H9 (cell line): Measurements from ENCODE around the gene MEGF9. TPM values are rescaled to one million over a fixed set of nuclear protein-coding genes. Genes with fewer than 3 reads are reported as not detected.

Source experiments
- DNase-seq: peaks from one replicate; pipeline ENCODE4 v3.0.0-alpha.2; 2017
- H2AFZ ChIP-seq: one replicate; pipeline ENCODE4 v1.6.1; 2013; ENCODE audit warnings: mild to moderate bottlenecking, low read length, control low read depth, moderate library complexity
- H2AK5ac ChIP-seq: 2 replicates; pipeline ENCODE4 v1.6.1; 2013; ENCODE audit warnings: low read length, control low read depth, mixed read lengths; ENCODE audit not compliant: insufficient read length
- H2BK120ac ChIP-seq: one replicate; pipeline ENCODE4 v1.6.1; 2013; ENCODE audit warnings: low read depth, mild to moderate bottlenecking, low read length, control low read depth, inconsistent platforms; ENCODE audit not compliant: poor library complexity, severe bottlenecking
- H2BK12ac ChIP-seq: 2 replicates; pipeline ENCODE4 v1.6.1; 2013; ENCODE audit warnings: low read length, control low read depth, mixed read lengths, low read depth; ENCODE audit not compliant: insufficient read length
- H2BK15ac ChIP-seq: 2 replicates; pipeline ENCODE4 v1.6.1; 2013; ENCODE audit warnings: low read depth, low read length, control low read depth
- H2BK20ac ChIP-seq: one replicate; pipeline ENCODE4 v1.6.1; 2013; ENCODE audit warnings: low read depth, mild to moderate bottlenecking, low read length, control low read depth, inconsistent platforms; ENCODE audit not compliant: poor library complexity, severe bottlenecking
- H2BK5ac ChIP-seq: 2 replicates; pipeline ENCODE4 v1.6.1; 2013; ENCODE audit warnings: low read length, control low read depth, mixed read lengths; ENCODE audit not compliant: insufficient read length
- H3K14ac ChIP-seq: 2 replicates; pipeline ENCODE4 v1.6.1; 2013; ENCODE audit warnings: low read length, control low read depth; ENCODE audit not compliant: insufficient read depth
- H3K18ac ChIP-seq: 2 replicates; pipeline ENCODE4 v1.6.1; 2013; ENCODE audit warnings: low read depth, mild to moderate bottlenecking, mixed read lengths, low read length, control low read depth; ENCODE audit not compliant: insufficient read length
- H3K23ac ChIP-seq: 2 replicates; pipeline ENCODE4 v1.6.1; 2013; ENCODE audit warnings: low read length, control low read depth, mixed read lengths, low read depth; ENCODE audit not compliant: insufficient read length
- H3K23me2 ChIP-seq: 2 replicates; pipeline ENCODE4 v1.6.1; 2013; ENCODE audit warnings: low read depth, mild to moderate bottlenecking, mixed read lengths, low read length, control low read depth; ENCODE audit not compliant: insufficient read length, poor library complexity, severe bottlenecking
- H3K27ac ChIP-seq: 2 replicates; pipeline ENCODE4 v1.5.1; 2013; ENCODE audit warnings: low read length, control low read depth, mixed read lengths, low read depth; ENCODE audit not compliant: insufficient read length
- H3K27me3 ChIP-seq: 2 replicates; pipeline ENCODE4 v1.6.1; 2013; ENCODE audit warnings: low read length, control low read depth, inconsistent platforms; ENCODE audit not compliant: insufficient read depth
- H3K4ac ChIP-seq: 2 replicates; pipeline ENCODE4 v1.6.1; 2013; ENCODE audit warnings: low read depth, mild to moderate bottlenecking, control low read depth, inconsistent platforms, low read length, moderate library complexity
- H3K4me1 ChIP-seq: 2 replicates; pipeline ENCODE4 v1.6.1; 2013; ENCODE audit warnings: low read length, control low read depth, inconsistent platforms; ENCODE audit not compliant: insufficient read depth
- H3K4me2 ChIP-seq: 2 replicates; pipeline ENCODE4 v1.6.1; 2013; ENCODE audit warnings: low read length, control low read depth, mixed read lengths; ENCODE audit not compliant: insufficient read length, insufficient read depth
- H3K56ac ChIP-seq: 2 replicates; pipeline ENCODE4 v1.6.1; 2013; ENCODE audit warnings: low read depth, mild to moderate bottlenecking, mixed read lengths, low read length, control low read depth; ENCODE audit not compliant: insufficient read length
- H3K79me1 ChIP-seq: 2 replicates; pipeline ENCODE4 v1.6.1; 2013; ENCODE audit warnings: low read depth, mild to moderate bottlenecking, moderate library complexity, low read length, control low read depth, inconsistent platforms; ENCODE audit not compliant: insufficient read depth, poor library complexity, severe bottlenecking
- H3K79me2 ChIP-seq: 2 replicates; pipeline ENCODE4 v1.6.1; 2013; ENCODE audit warnings: low read length, control low read depth, inconsistent platforms; ENCODE audit not compliant: insufficient read depth
- H3K9ac ChIP-seq: 2 replicates; pipeline ENCODE4 v1.6.1; 2013; ENCODE audit warnings: low read length, control low read depth, mixed read lengths; ENCODE audit not compliant: insufficient read length; ENCODE audit errors: extremely low read depth
- H3K9me3 ChIP-seq: one replicate; pipeline ENCODE4 v1.6.1; 2013; ENCODE audit warnings: low read depth, low read length, inconsistent platforms; ENCODE audit not compliant: control insufficient read depth
- H3T11ph ChIP-seq: one replicate; pipeline ENCODE4 v1.6.1; 2013; ENCODE audit warnings: mild to moderate bottlenecking, low read length, control low read depth, inconsistent platforms
- H4K20me1 ChIP-seq: one replicate; pipeline ENCODE4 v1.6.1; 2013; ENCODE audit not compliant: control insufficient read depth, insufficient read length, insufficient read depth
- H4K5ac ChIP-seq: 2 replicates; pipeline ENCODE4 v1.6.1; 2013; ENCODE audit warnings: low read depth, mild to moderate bottlenecking, mixed read lengths, low read length, control low read depth; ENCODE audit not compliant: insufficient read length
- H4K8ac ChIP-seq: replicated peaks from 2 replicates; pipeline ENCODE4 v1.6.1; 2013; ENCODE audit warnings: low read length, control low read depth, mixed read lengths, low read depth; ENCODE audit not compliant: insufficient read length
- H4K91ac ChIP-seq: 2 replicates; pipeline ENCODE4 v1.6.1; 2013; ENCODE audit warnings: low read depth, mild to moderate bottlenecking, moderate library complexity, mixed read lengths, low read length, control low read depth; ENCODE audit not compliant: insufficient read length
- H3K27ac Mint-ChIP-seq, 3 experiments: 2 replicates in 2 of 3; 3 replicates in 1 of 3; pipeline ENCODE4 v1.8.0; 2020 to 2021; ENCODE audit warnings: mixed read lengths in 3 of 3, mild to moderate bottlenecking in 1 of 3, moderate library complexity in 1 of 3
- H3K27me3 Mint-ChIP-seq: 2 replicates; pipeline ENCODE4 v1.8.0; 2021; ENCODE audit warnings: low read depth, mild to moderate bottlenecking, moderate library complexity, mixed read lengths
- H3K36me3 Mint-ChIP-seq, 3 experiments: 2 replicates in 2 of 3; 3 replicates in 1 of 3; pipeline ENCODE4 v1.8.0; 2020 to 2021; ENCODE audit warnings: low read depth in 3 of 3, mixed read lengths in 3 of 3; ENCODE audit not compliant: insufficient read depth in 1 of 3
- H3K4me1 Mint-ChIP-seq, 2 experiments: 2 replicates each; pipeline ENCODE4 v1.8.0; 2020; ENCODE audit warnings: mixed read lengths in 2 of 2
- H3K4me3 Mint-ChIP-seq, 2 experiments: 2 replicates in 1 of 2; 3 replicates in 1 of 2; pipeline ENCODE4 v1.8.0; 2020 to 2021; ENCODE audit warnings: mild to moderate bottlenecking in 2 of 2, mixed read lengths in 2 of 2, moderate library complexity in 1 of 2
- H3K9me3 Mint-ChIP-seq, 2 experiments: 2 replicates in 1 of 2; 3 replicates in 1 of 2; pipeline ENCODE4 v1.8.0; 2020; ENCODE audit warnings: mild to moderate bottlenecking in 2 of 2, mixed read lengths in 2 of 2, moderate library complexity in 1 of 2
- WGBS: extraction: QIAGEN DNeasy Blood & Tissue Kit; methylation state at CpG from one replicate; pipeline ENCODE4 v1.1.7; 2013; ENCODE audit warnings: missing lambda C conversion rate, low lambda C conversion rate, mixed read lengths; ENCODE audit not compliant: insufficient read length; ENCODE audit errors: extremely low coverage; 5-methylcytosine and 5-hydroxymethylcytosine counted together
- total RNA-seq: library from RNA; stranded (reverse); gene quantifications from 2 replicates; pipeline ENCODE4 v1.2.1, GENCODE V29; 2021
- TF ChIP-seq, protein P1 (sequence below): fragments of 200-600 bp; sonication (generic); conservative IDR thresholded peaks from 3 replicates; pipeline ENCODE4 v1.8.0; 2021; ENCODE audit warnings: antibody characterized with exemption, mild to moderate bottlenecking

Gene MEGF9
- total RNA-seq, 1 experiment from 2014 or later, result 0.94 TPM

DNA sequence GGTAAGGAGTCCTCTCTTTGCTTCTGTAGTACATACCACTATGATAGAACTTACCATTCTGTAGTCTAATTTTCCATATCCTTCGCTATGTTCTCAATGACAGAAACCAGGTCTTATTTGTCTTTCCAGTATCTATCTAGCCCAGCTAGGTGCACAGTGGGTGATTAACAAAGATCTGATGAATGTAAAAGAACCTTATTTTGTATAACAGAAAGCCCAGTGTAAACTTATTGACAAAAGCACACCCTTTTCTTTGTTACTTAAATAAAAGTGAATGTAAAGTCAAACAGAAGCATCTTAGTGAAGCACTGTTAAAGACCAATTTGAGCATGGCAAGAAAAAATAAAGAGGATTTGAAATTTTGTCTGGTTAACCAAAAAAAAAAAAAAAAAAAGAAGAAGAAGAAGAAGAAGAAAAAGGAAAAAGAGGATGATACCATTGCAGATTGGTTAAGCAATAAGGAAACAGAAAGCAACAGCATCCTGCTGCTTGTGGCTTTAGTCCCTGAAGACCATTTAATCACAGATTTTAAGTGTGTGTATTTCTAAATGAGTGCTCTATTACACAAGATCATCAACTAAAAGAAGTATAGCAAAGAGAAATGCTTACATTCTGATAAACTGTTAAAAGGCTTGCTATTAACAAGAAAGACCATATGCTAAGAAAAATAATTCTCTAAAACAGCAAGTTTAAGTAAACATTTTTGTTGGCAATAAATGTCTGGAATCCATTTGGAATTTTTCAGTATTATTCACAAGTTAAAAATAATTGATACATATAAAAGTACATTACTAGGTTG, 21.2 kb downstream of the MEGF9 start:
- H2BK12ac ChIP-seq, result no peak overlapping the region
- Mint-ChIP-seq H3K4me1 (peaks cover 15 to 18% of the 10 kb centered on the region in 2 experiments), H3K27ac (no peak overlapping the region), H3K4me3 (no peak overlapping the region), H3K36me3 (no peaks in the 10 kb centered on the region), H3K9me3 (peaks cover 0 to 3% of the 10 kb centered on the region in 2 experiments; a peak in 1 of 5 replicates), H3K27me3 (no peaks in the 10 kb centered on the region)
- H2BK120ac ChIP-seq, result no peak overlapping the region
- H3K23me2 ChIP-seq, result no peaks in the 10 kb centered on the region
- no peak overlapping the region for H2BK20ac ChIP-seq
- no peak overlapping the region for H4K5ac ChIP-seq
- no peak overlapping the region for H3K4me2 ChIP-seq
- no peak overlapping the region for H3K9ac ChIP-seq
- H4K20me1 ChIP-seq, result no peaks in the 10 kb centered on the region
- H4K8ac ChIP-seq, result no peak overlapping the region
- peaks cover 3% of the 10 kb centered on the region; the same call in 1 of the 2 replicates for H3K4me1 ChIP-seq
- no peak for DNase-seq
- H3K23ac ChIP-seq, result no peak overlapping the region
- WGBS, result no CpG with 5 or more reads among the region's 1 CpG
- H3K79me2 ChIP-seq, result no peaks in the 10 kb centered on the region
- H3T11ph ChIP-seq, result no peak overlapping the region
- H3K4ac ChIP-seq, result no peak overlapping the region
- H2AFZ ChIP-seq, result no peak overlapping the region
- H3K14ac ChIP-seq, result no peak overlapping the region
- TF ChIP-seq, protein P1, sequence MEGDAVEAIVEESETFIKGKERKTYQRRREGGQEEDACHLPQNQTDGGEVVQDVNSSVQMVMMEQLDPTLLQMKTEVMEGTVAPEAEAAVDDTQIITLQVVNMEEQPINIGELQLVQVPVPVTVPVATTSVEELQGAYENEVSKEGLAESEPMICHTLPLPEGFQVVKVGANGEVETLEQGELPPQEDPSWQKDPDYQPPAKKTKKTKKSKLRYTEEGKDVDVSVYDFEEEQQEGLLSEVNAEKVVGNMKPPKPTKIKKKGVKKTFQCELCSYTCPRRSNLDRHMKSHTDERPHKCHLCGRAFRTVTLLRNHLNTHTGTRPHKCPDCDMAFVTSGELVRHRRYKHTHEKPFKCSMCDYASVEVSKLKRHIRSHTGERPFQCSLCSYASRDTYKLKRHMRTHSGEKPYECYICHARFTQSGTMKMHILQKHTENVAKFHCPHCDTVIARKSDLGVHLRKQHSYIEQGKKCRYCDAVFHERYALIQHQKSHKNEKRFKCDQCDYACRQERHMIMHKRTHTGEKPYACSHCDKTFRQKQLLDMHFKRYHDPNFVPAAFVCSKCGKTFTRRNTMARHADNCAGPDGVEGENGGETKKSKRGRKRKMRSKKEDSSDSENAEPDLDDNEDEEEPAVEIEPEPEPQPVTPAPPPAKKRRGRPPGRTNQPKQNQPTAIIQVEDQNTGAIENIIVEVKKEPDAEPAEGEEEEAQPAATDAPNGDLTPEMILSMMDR, result no peak
- no peaks in the 10 kb centered on the region for H3K9me3 ChIP-seq
- no peak overlapping the region for H3K27ac ChIP-seq
- H3K79me1 ChIP-seq, result no peaks in the 10 kb centered on the region
- H2BK5ac ChIP-seq, result no peak overlapping the region
- peaks cover 76% of the 10 kb centered on the region for H3K27me3 ChIP-seq
- no peak overlapping the region for H2AK5ac ChIP-seq
- H3K18ac ChIP-seq, result no peak overlapping the region
- H3K56ac ChIP-seq, result no peak overlapping the region
- no peak overlapping the region for H4K91ac ChIP-seq
- no peak overlapping the region for H2BK15ac ChIP-seq
